Omental fat pad (tissue), 4 donors: ENCODE results near the gene KRTAP19-2. TPM values are rescaled to one million over a fixed set of nuclear protein-coding genes. Genes with fewer than 3 reads are reported as not detected.

Source experiments
- ATAC-seq: fragments of 150-250 bp; one replicate; pipeline ENCODE4 v1.9.1; 2016; ENCODE audit warnings: mild to moderate bottlenecking, moderate library complexity; ENCODE audit not compliant: low FRiP score
- DNase-seq: peaks from one replicate; pipeline ENCODE4 v3.0.0-alpha.2; 2019; ENCODE audit warnings: low spot score
- total RNA-seq, 4 donors: library from RNA; depleted of rRNA; stranded (reverse); fragments of >200 nt; gene quantifications; one replicate each; pipeline ENCODE4 v1.1.0, GENCODE V29; 2016
- TF ChIP-seq, protein P1 (sequence below), 3 donors: fragments of 450-650 bp; IDR thresholded peaks; one replicate each; pipeline ENCODE4 v1.5.1; 2016 to 2017; ENCODE audit warnings: antibody characterized with exemption in 3 of 3, mild to moderate bottlenecking in 3 of 3, moderate library complexity in 2 of 3

Gene KRTAP19-2
- total RNA-seq, 4 donors from 2014 or later: not detected

DNA sequence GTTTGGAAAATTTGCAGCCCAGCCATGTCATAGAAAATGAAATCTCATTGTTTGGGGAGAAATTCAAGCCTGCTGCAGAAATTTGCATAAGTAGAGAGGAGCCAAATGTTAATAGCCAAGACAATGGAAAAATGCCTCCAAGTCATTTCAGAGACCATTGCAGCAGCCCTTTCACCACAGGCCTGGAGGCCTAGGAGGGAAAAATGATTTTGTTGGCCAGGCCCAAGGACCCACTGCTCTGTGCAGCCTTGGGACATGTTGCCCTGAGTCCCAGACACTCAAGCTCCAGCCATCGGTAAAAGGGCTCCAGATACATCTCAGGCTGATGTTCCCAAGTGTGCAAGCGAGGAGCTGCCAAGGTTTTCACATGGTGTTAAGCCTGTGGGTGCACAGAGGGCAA is 1.1 kb downstream of the KRTAP19-2 start:
- no peak for ATAC-seq
- TF ChIP-seq, protein P1, sequence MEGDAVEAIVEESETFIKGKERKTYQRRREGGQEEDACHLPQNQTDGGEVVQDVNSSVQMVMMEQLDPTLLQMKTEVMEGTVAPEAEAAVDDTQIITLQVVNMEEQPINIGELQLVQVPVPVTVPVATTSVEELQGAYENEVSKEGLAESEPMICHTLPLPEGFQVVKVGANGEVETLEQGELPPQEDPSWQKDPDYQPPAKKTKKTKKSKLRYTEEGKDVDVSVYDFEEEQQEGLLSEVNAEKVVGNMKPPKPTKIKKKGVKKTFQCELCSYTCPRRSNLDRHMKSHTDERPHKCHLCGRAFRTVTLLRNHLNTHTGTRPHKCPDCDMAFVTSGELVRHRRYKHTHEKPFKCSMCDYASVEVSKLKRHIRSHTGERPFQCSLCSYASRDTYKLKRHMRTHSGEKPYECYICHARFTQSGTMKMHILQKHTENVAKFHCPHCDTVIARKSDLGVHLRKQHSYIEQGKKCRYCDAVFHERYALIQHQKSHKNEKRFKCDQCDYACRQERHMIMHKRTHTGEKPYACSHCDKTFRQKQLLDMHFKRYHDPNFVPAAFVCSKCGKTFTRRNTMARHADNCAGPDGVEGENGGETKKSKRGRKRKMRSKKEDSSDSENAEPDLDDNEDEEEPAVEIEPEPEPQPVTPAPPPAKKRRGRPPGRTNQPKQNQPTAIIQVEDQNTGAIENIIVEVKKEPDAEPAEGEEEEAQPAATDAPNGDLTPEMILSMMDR (IDR thresholded peaks at IDR 0.05): no peak
- no peak for DNase-seq

DNA sequence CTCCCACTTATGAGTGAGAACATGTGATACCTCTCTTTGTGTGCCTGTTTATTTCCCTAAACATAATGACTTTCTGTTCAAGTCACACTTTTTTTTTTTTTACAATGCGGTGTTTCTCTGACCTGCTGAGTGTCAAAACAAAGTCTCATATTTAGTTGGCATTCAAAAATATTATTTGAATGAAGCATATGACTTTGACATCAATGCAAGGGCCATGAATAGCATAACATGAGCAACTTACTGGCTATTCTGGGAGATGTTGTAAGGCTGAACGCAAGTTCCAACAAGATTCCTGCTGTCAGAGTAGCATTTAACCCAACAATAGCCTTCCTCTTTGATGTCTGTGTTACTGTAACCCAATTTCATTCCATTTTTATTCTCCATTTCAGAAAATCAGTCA is 5.1 kb downstream of the KRTAP19-2 start:
- TF ChIP-seq, protein P1 (IDR thresholded peaks at IDR 0.05): no peak
- ATAC-seq (no peak), DNase-seq (no peak)

DNA sequence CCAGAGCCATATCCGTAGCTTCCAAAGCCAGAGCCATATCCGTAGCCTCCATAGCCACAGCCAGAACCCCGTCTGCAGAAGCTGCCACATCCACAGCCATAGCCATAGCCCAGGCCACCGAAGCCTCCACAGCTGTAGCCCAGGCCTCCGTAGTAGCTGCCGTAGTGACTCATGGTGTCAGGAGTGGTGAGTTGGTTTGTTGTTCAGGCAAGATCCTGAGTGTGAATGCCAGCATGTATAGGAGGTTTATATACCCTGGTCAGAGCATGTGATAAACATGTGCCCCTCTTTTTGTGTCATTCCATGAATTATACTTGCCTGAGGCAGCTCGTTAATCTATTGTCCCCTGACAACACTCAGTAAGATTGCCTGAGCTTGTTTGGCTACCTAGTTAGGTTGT is 7.1 kb downstream of the KRTAP19-2 start, which contains the start of gene KRTAP19-1:
KRTAP19-1 (minus strand) TSS at position 223 of the 400 bp plus-strand sequence; CDS start at position 173, 50 bp downstream.
- TF ChIP-seq, protein P1 (IDR thresholded peaks at IDR 0.05): no peak
- DNase-seq (no peak), ATAC-seq (no peak)

DNA sequence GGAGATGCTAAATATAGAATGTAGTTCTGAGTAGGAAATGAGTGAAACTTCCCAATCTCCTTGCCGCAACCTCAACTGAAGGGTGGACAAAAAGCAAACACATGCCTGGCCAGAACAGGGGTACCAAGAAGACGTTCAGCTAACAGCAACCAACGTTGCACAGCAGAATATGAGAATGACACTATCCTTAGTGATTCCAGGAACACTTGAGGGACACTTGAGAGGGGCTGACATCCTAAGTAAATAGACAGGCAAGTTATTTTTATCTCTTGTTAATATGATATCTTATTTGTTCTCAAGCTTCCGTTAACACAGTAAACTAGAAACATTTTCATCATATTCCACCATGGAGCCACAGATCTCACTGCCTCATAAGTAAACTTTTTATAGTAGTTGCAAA is 8.0 kb downstream of the KRTAP19-2 start:
- DNase-seq: no peak

DNA sequence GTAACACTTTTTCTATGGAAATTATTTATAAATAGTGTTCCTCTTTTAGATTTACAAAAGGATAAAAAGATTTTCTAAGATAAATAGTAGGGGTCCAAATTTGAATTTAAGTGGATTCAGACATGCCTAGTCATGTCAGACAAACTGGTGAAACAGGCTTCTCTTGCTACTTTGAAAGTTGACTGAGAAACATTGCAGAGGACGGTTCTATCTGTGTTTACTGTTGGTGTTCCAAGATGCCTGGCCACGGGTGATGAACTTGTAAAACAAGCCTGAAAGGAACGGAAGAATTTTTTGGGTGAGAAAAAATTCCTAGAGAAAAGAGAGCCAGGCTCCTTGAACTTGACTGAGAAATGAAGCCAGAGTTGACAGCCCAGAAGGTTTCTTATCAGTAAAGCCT is 9.2 kb downstream of the KRTAP19-2 start:
- TF ChIP-seq, protein P1 (IDR thresholded peaks at IDR 0.05): no peak
- no peak for ATAC-seq
- DNase-seq: no peak

More for the DNA sequence above, 8.0 kb downstream of the KRTAP19-2 start:
- TF ChIP-seq, protein P1 (IDR thresholded peaks at IDR 0.05): no peak
- ATAC-seq: no peak

DNA sequence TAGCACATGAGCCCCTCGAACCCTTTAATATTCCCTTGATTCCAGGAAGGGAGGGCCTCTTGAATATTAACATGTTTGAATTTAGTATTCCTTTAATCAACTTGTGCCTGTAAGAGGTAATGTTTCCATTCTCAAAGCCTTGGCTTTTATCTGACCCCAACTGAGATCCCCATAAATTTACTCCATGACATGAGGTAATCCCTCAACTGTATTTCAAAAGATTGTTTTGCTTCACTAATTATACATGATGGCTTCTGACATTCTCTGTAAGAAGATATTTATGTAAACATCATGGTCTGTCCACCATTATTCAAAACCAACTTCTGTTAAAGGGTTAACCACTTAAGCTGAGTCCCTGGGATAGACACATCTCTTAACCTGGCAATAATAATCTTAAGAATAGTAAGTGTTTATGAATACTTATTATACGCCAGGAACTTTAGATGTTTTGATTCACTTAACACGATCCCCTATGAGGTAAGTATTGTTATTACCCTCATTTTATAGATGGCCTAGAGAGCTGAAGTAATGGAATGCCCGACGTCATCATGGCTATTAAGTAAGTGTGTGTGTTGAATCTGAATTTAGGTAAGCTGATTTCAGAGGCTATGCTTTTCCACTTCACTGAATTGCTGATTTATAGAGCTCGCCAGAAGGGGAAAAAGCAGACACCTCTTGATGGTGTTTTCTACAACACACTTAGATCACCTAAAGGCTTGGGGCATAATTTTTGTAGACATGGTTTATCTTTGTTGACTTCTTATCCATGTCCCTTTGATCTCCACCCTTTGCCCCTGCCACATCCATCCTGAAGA is 18.1 kb downstream of the KRTAP19-2 start:
- ATAC-seq (no peak), DNase-seq (no peak)
- TF ChIP-seq, protein P1 (IDR thresholded peaks at IDR 0.05): no peak

DNA sequence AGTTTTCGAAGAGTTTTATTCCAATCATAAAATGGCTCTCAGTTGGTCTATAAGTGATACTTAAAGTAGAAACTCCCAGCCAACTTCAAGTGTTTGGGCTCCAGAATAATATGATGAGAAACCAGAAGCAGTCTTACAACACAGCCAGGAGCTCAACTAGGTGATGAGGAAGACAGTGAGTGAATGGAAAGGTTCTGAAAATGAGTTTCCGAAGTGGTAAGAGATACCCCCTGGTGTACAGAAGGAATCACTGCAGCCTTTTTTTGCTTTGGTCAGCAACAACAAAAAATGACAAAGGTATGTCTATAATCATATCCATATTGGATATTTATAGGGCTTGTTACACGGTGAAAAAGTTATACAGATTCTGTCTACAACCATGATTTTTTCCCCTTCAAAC is 23.5 kb downstream of the KRTAP19-2 start:
- TF ChIP-seq, protein P1 (IDR thresholded peaks at IDR 0.05): no peak
- ATAC-seq (no peak), DNase-seq (no peak)
